ENCODE results near the gene SOX8.

SOX8 gene

GRCh38 chr16:1027501-1027815 is 45.9 kb downstream of the SOX8 start:
- no peak for DNase-seq

- no peak for DNase-seq
These were observed 46.5 kb downstream of the SOX8 start for GRCh38 chr16:1028056-1028455.

DNA sequence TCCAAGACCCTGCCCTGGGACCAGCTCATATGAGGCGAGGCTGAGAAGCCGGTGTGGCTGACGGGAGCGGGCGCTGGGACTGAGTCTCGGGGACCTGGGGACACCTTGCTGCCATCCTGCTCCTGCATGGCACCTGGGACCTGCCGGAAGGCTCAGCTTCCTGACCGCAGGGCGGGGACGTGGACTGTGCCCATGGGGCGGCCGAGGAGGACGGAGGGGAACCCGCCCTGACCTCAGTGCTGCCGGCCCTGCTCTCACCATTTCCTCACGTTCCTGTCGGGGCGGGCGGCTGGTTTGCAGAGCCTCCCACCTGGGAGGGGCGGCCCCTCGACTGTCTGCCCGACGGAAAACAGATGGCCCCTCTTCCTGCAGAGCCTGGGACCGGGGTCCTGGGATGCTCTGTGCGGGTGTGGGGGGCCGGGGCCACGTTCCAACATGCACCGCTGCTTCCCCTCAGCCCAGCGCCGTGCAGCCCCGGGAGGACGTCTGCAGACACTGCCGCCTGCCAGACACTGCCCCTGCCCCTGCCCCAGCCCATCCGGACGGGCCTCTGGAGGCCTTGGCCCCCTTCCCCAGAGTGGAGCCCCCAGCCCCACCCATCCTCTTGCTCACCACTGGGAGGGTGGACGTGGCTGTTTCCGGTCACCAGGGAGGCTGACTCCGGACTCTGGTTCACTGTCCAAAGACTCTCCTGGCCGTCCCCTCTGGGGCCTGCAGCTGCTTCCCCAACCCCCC is 47.1 kb downstream of the SOX8 start:
- DNase-seq, result no peak

DNA sequence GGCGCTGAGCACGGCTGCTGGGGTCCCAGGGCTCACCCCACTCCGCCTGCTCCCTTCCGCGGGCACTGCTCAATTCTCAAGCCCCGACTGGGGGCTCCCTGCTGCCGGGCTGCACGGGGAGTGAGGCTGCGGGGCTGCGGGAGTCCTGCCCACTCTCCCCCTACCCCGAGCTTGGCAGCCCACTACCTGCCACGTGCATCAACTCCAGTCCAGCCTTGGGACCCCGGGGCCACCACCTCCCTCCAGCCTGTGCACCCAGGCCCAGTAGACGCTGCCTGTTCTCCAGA is 47.6 kb downstream of the SOX8 start:
- DNase-seq, result no peak

DNA sequence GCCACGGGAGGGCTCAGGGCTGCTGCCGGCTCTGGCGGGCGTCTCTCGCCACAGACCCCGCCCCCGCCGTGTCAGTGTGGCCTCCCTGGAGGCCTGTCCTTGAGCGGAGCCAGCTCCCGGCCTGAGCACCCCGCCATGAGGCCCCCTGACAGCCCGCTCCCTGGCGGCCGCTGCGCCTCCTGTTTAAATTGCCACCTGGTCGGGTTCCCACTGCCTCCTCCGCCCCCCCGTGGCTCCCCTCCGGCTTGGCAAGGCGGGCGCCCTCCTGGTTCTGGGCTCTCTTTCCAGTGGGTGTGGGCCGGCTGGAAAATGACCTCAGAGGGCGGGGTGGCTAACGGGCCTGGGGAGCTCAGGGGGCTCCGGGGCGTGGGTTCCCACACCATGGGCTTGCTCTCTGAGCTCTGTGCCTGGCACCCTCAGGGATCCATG is 48.9 kb downstream of the SOX8 start:
- DNase-seq, result no peak

- DNase-seq, result no peak
These were observed 50.1 kb downstream of the SOX8 start for GRCh38 chr16:1031666-1032065.

GRCh38 chr16:1032607-1033006 is 51.0 kb downstream of the SOX8 start:
- no peak for DNase-seq

DNA sequence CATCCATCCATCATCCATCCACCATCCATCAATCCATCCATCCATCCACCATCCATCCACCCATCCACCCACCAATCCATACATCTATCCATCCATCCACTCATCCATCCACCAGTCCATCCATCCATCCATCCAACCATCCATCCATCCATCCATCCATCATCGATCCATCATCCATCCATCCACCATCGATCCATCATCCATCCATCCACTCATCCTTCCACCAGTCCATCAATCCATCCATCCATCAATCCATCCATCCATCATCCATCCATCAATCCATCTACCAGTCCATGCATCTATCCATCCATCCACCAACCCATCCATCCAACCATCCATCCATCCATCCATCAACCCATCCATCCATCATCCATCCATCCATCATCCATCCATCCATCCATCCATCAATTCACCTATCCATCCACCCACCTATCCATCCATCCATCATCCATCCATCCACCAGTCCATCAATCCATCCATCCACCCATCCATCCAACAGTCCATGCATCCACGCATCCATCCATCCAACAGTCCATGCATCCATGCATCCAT is 51.6 kb downstream of the SOX8 start:
- no peak for DNase-seq

DNA sequence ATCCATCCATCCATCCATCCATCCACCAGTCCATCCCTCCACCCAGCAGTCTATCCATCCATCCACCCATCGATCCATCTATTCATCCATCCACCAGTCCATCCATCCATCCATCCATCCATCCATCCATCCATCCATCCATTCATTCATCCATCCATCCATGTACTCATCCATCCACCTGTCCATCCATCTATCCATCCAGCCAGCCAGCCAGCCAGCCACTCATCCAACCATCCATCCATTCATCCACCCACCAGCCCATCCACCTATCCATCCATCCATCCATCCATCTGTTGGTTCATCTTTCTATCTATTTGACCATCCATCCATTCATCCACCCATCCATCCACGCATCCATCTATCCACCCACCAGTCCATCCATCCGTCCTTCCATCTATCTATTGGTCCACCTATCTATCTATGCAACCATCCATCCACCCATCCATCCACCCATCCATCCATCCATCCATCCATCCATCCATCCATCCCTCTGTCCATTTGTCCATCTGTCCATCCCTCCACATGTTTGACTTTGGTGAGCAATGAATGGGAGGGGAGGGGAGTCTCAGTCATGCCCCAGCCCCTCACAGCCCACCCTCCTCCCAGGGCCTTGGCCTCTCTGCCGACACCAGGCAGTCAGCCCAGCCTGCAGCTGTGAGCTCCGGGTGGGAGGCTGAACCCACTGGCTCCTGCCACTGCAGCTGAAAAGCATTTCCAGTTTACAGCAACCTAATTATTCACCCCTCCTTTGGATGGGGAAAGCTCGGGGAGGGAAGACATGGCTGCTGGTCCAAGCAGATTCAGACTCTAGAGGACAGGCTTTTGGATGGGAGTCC is 52.9 kb downstream of the SOX8 start:
- no peak for DNase-seq

DNA sequence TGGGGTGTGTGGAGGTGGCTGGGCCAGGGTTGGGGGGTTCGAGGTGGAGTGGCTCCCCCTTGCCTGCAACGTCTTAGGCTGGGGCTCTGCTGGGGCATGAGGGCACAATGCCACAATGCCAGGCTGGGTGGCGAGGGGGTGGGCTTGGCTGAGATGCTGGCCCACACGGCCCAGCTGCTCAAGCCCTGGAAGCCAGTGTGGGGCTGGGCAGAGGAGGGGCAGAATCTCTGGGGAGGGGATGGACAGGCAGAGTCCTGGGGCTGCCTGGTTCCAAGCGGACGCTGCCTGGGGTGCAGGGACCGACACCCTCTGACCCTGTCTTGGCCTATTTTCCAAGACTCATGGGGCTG is 53.5 kb downstream of the SOX8 start:
- DNase-seq, result no peak

DNA sequence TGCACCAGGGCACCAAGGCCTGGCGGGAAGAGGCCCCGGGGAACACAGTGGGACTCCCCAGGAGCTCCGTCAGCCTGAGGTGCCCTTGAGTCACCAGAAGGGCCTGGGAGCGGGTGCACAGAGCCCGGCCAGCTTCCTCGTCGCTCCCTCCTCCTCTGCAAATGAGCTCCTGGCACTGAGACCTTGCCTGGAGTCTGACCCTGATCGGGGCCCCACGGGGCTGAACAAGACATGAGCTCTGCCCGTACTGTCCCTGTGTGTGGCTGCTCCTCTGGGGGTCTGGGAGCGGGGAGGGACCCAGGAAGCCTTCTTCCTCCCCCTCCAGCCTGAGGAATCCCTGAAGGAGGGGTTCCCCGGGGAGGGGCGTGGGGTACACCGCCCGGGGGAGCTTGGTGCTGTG is 54.6 kb downstream of the SOX8 start:
- DNase-seq, result no peak
